GM10248 (cell line): ENCODE measurements around the gene LLGL1.

ENCODE experiments used
- CTCF ChIA-PET: fragments of 300-600 bp; sonication (Branson Sonifier 250); formaldehyde crosslinking; extraction: SDS; loops from one replicate; lab custom pipeline; 2021; ENCODE audit warnings: antibody characterized with exemption; lab: Yijun Ruan, JAX
- POLR2A ChIA-PET: fragments of 350-650 bp; sonication (Branson Sonifier 250); formaldehyde crosslinking; extraction: SDS; loops from one replicate; lab custom pipeline; 2020; ENCODE audit warnings: antibody characterized with exemption; lab: Yijun Ruan, JAX
- DNase-seq: peaks from one replicate; pipeline ENCODE4 v3.0.0; 2012; ENCODE audit errors: extremely low spot score
- CTCF ChIP-seq: IDR thresholded peaks from 2 replicates; pipeline ENCODE4 v1.5.1; 2012; ENCODE audit warnings: mild to moderate bottlenecking, low read depth; ENCODE audit errors: extremely low read depth, missing control alignments, control extremely low read depth

LLGL1 gene

GRCh38 chr17:18250708-18251107 is 25.3 kb downstream of the LLGL1 start:
- POLR2A ChIA-PET, result no interaction called here
- DNase-seq, result no peak
- CTCF ChIA-PET, result interaction anchor here (1.1 kb wide), 1 partner anchor 23 kb away, joined by 3 read pairs; no protein-coding TSS in a partner anchor
- no peak for TF ChIP-seq CTCF

GRCh38 chr17:18251204-18251603 is 25.8 kb downstream of the LLGL1 start:
- no peak for TF ChIP-seq CTCF
- POLR2A ChIA-PET, result no interaction called here
- DNase-seq, result no peak
- CTCF ChIA-PET, result no interaction called here

GRCh38 chr17:18252160-18252559 is 26.7 kb downstream of the LLGL1 start:
- CTCF ChIA-PET, result no interaction called here
- POLR2A ChIA-PET, result no interaction called here
- no peak for DNase-seq
- TF ChIP-seq CTCF, result no peak

- no peak for TF ChIP-seq CTCF
- POLR2A ChIA-PET, result no interaction called here
- CTCF ChIA-PET, result no interaction called here
- DNase-seq, result no peak
Measured at GRCh38 chr17:18253187-18253884, 27.9 kb downstream of the LLGL1 start.

- no peak for TF ChIP-seq CTCF
- no peak for DNase-seq
- ChIA-PET CTCF (interaction anchor here (1.2 to 2.4 kb wide), 3 partner anchors 10 to 372 kb away, joined by 3 to 8 read pairs (median 6); no protein-coding TSS in a partner anchor), POLR2A (no interaction called here)
Measured at GRCh38 chr17:18253947-18254821, 28.7 kb downstream of the LLGL1 start.

- POLR2A ChIA-PET, result no interaction called here
- CTCF ChIA-PET, result interaction anchor here (1.2 to 2.4 kb wide), 3 partner anchors 9 to 371 kb away, joined by 3 to 8 read pairs (median 6); no protein-coding TSS in a partner anchor
- DNase-seq, result no peak
- no peak for TF ChIP-seq CTCF
Measured at GRCh38 chr17:18254888-18255649, 29.6 kb downstream of the LLGL1 start.
